Karpas-422 (cell line): Measurements from ENCODE around the gene PRKCQ. TPM values are rescaled to one million over a fixed set of nuclear protein-coding genes. Genes with fewer than 3 reads are reported as not detected.

Experiments used
- DNase-seq: peaks from one replicate; pipeline ENCODE4 v3.0.0-alpha.2; 2015
- H2AFZ ChIP-seq: fragments of 200-600 bp; sonication (generic); 2 replicates; pipeline ENCODE4 v1.6.1; 2014; ENCODE audit warnings: antibody characterized with exemption, low read length, mixed read lengths
- H3K27ac ChIP-seq: fragments of 200-600 bp; sonication (generic); 2 replicates; pipeline ENCODE4 v1.5.1; 2014; ENCODE audit warnings: mild to moderate bottlenecking, low read length, moderate library complexity
- H3K27me3 ChIP-seq: fragments of 200-600 bp; sonication (generic); 2 replicates; pipeline ENCODE4 v1.6.1; 2014; ENCODE audit warnings: low read length, mixed read lengths
- H3K36me3 ChIP-seq: fragments of 200-600 bp; sonication (generic); 2 replicates; pipeline ENCODE4 v1.6.1; 2014; ENCODE audit warnings: low read length, mixed read lengths; ENCODE audit not compliant: insufficient read depth
- H3K4me1 ChIP-seq: fragments of 200-600 bp; sonication (generic); 2 replicates; pipeline ENCODE4 v1.6.1; 2014; ENCODE audit warnings: mild to moderate bottlenecking, low read length, mixed read lengths
- H3K4me2 ChIP-seq: fragments of 200-600 bp; sonication (generic); 2 replicates; pipeline ENCODE4 v1.6.1; 2014; ENCODE audit warnings: low read length, low read depth, mild to moderate bottlenecking; ENCODE audit not compliant: poor library complexity, severe bottlenecking
- H3K4me3 ChIP-seq: fragments of 200-600 bp; sonication (generic); 2 replicates; pipeline ENCODE4 v1.5.1; 2014; ENCODE audit warnings: mild to moderate bottlenecking, antibody characterized with exemption, low read length, mixed read lengths
- H3K79me2 ChIP-seq: fragments of 200-600 bp; sonication (generic); 2 replicates; pipeline ENCODE4 v1.6.1; 2014; ENCODE audit warnings: mild to moderate bottlenecking, low read length, mixed read lengths
- H3K9ac ChIP-seq: fragments of 200-600 bp; sonication (generic); 2 replicates; pipeline ENCODE4 v1.6.0; 2014; ENCODE audit warnings: low read length
- H3K9me2 ChIP-seq: fragments of 200-600 bp; sonication (generic), shearing (Covaris generic); replicated peaks from 2 replicates; pipeline ENCODE4 v1.6.0; 2014; ENCODE audit warnings: mild to moderate bottlenecking, low read length, moderate library complexity; ENCODE audit not compliant: insufficient read depth
- H3K9me3 ChIP-seq: fragments of 300-700, 200-600 bp; sonication (generic); 2 replicates; pipeline ENCODE4 v1.6.1; 2014; ENCODE audit warnings: low read length, mixed read lengths
- H4K20me1 ChIP-seq: fragments of 200-600 bp; sonication (generic); 2 replicates; pipeline ENCODE4 v1.6.1; 2014; ENCODE audit warnings: mild to moderate bottlenecking, antibody characterized with exemption, low read length, low read depth; ENCODE audit not compliant: insufficient read depth
- total RNA-seq: library from RNA; depleted of rRNA; stranded (reverse); fragments of >200 nt; shearing (Covaris generic); gene quantifications from 2 replicates; pipeline ENCODE4 v1.2.3, GENCODE V29; 2014; ENCODE audit warnings: low replicate concordance

PRKCQ gene
- total RNA-seq, 1 experiment from 2014 or later, result not detected

DNA sequence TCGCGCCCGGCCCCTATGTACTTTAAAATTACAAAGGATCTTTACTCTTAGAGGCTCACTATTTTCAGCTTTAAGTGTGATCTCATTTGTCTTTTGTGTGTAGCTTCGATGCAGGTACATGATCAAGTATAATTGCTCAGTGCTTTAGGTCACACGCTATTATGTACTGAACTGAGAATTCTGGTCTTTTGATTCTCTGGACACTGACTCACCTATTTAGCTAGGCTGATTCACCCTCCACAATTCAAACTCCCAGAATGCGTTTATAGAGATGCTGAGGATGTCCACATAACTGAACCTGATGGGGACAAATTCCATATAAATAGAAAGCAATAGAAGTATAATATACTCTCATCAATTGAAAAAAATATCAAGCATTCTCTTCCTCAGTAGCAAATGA is 57.8 kb downstream of the PRKCQ start:
- H3K79me2 ChIP-seq, result no peaks in the 10 kb centered on the region
- no peak overlapping the region for H3K9ac ChIP-seq
- no peak overlapping the region for H3K4me2 ChIP-seq
- H4K20me1 ChIP-seq, result no peaks in the 10 kb centered on the region
- no peak for DNase-seq
- no peaks in the 10 kb centered on the region for H3K9me2 ChIP-seq
- no peak overlapping the region for H2AFZ ChIP-seq
- H3K4me1 ChIP-seq, result no peaks in the 10 kb centered on the region
- H3K36me3 ChIP-seq, result no peaks in the 10 kb centered on the region
- no peaks in the 10 kb centered on the region for H3K9me3 ChIP-seq
- no peak overlapping the region for H3K27ac ChIP-seq
- H3K4me3 ChIP-seq, result no peak overlapping the region
- H3K27me3 ChIP-seq, result no peaks in the 10 kb centered on the region

- H3K79me2 ChIP-seq, result no peaks in the 10 kb centered on the region
- no peaks in the 10 kb centered on the region for H3K4me1 ChIP-seq
These were observed 59.9 kb downstream of the PRKCQ start for GRCh38 chr10:6520138-6520537.

DNA sequence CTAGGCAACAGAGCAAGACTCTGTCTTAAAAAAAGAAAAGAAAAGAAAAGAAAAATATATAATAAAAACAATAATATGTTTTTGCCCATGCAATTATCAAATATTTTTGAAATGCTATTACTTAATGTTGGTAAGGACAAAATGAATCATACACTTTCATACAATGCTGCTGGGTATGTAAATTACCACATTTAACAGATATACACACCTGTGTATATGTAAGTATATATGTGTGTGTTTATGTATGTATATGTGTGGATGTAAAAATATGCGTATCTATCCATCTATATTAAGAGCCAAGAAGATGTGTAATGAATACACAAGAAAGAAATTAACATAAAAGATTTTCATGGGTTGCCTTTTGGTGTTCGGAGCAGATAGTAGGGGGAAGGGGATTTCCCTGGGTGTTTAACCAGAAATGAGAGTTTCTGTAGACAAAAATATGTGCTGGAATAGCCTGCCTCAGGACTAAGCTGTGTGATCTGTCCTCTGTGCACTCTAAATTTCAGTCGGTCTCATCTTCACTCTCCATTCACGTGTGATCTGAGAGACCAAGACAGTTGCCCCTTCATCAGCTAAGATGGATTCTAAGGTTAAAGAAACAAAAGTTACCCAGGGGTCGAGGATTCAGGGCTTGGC is 61.2 kb downstream of the PRKCQ start:
- no peak overlapping the region for H3K27ac ChIP-seq

More at GRCh38 chr10:6520138-6520537, 59.9 kb downstream of the PRKCQ start:
- H3K4me3 ChIP-seq, result no peak overlapping the region
- H3K36me3 ChIP-seq, result no peaks in the 10 kb centered on the region
- no peaks in the 10 kb centered on the region for H3K9me2 ChIP-seq
- H3K27me3 ChIP-seq, result no peaks in the 10 kb centered on the region
- H3K4me2 ChIP-seq, result no peak overlapping the region
- H3K9ac ChIP-seq, result no peak overlapping the region
- DNase-seq, result no peak
- H3K9me3 ChIP-seq, result no peaks in the 10 kb centered on the region
- no peak overlapping the region for H2AFZ ChIP-seq
- H4K20me1 ChIP-seq, result no peaks in the 10 kb centered on the region
- no peak overlapping the region for H3K27ac ChIP-seq

DNA sequence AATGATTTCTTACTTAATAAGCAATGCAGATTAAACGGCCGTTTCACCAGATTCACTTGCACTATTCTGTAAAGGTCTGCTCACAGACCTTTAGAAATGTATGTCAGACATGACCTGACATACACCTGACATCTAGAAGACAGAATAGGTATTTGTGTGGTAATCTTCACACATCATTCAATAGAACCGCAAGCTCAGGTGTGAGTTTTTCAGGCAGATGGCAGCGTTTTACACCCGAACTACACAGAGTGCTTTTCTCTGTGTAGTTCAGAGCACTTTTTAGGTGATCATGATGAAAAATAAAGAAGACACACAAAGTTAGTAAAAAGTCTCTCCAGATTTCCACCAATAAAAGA is 63.2 kb downstream of the PRKCQ start:
- no peak overlapping the region for H3K27ac ChIP-seq
- H3K27me3 ChIP-seq, result no peaks in the 10 kb centered on the region
- no peak overlapping the region for H2AFZ ChIP-seq
- H3K4me1 ChIP-seq, result no peaks in the 10 kb centered on the region
- no peak overlapping the region for H3K9ac ChIP-seq
- no peak overlapping the region for H3K4me3 ChIP-seq
- no peaks in the 10 kb centered on the region for H3K9me2 ChIP-seq
- no peaks in the 10 kb centered on the region for H3K79me2 ChIP-seq
- no peaks in the 10 kb centered on the region for H3K36me3 ChIP-seq
- H4K20me1 ChIP-seq, result no peaks in the 10 kb centered on the region
- no peaks in the 10 kb centered on the region for H3K9me3 ChIP-seq
- no peak overlapping the region for H3K4me2 ChIP-seq
- DNase-seq, result no peak

More for the DNA sequence above, 61.2 kb downstream of the PRKCQ start:
- Histone ChIP-seq H3K4me3 (no peak overlapping the region), H3K4me2 (no peak overlapping the region), H3K4me1 (no peaks in the 10 kb centered on the region), H3K9ac (no peak overlapping the region), H3K79me2 (no peaks in the 10 kb centered on the region), H3K9me3 (no peaks in the 10 kb centered on the region), H3K9me2 (no peaks in the 10 kb centered on the region), H3K27me3 (no peaks in the 10 kb centered on the region), H3K36me3 (no peaks in the 10 kb centered on the region), H4K20me1 (no peaks in the 10 kb centered on the region), H2AFZ (no peak overlapping the region)
- DNase-seq, result no peak

- no peaks in the 10 kb centered on the region for H3K79me2 ChIP-seq
- no peak overlapping the region for H3K9ac ChIP-seq
- no peak overlapping the region for H3K4me2 ChIP-seq
- H4K20me1 ChIP-seq, result no peaks in the 10 kb centered on the region
- H3K4me3 ChIP-seq, result no peak overlapping the region
- no peak overlapping the region for H2AFZ ChIP-seq
- H3K27ac ChIP-seq, result no peak overlapping the region
- H3K36me3 ChIP-seq, result no peaks in the 10 kb centered on the region
- DNase-seq, result no peak
- H3K27me3 ChIP-seq, result no peaks in the 10 kb centered on the region
- no peaks in the 10 kb centered on the region for H3K4me1 ChIP-seq
- H3K9me2 ChIP-seq, result no peaks in the 10 kb centered on the region
- no peaks in the 10 kb centered on the region for H3K9me3 ChIP-seq
These were observed 63.7 kb downstream of the PRKCQ start for GRCh38 chr10:6516281-6516928.

GRCh38 chr10:6514844-6515780 is 65.0 kb downstream of the PRKCQ start:
- Histone ChIP-seq H4K20me1 (no peaks in the 10 kb centered on the region), H3K4me1 (no peaks in the 10 kb centered on the region), H3K9ac (no peak overlapping the region)

GRCh38 chr10:6514180-6514579 is 65.9 kb downstream of the PRKCQ start:
- no peaks in the 10 kb centered on the region for H3K36me3 ChIP-seq
- DNase-seq, result no peak

More at GRCh38 chr10:6514844-6515780, 65.0 kb downstream of the PRKCQ start:
- Histone ChIP-seq H3K9me2 (no peaks in the 10 kb centered on the region), H3K27me3 (no peaks in the 10 kb centered on the region), H3K27ac (no peak overlapping the region), H3K79me2 (no peaks in the 10 kb centered on the region), H3K4me3 (no peak overlapping the region), H2AFZ (no peak overlapping the region), H3K4me2 (no peak overlapping the region), H3K36me3 (no peaks in the 10 kb centered on the region), H3K9me3 (no peaks in the 10 kb centered on the region)
- no peak for DNase-seq

GRCh38 chr10:6513476-6513875 is 66.6 kb downstream of the PRKCQ start:
- Histone ChIP-seq H4K20me1 (no peaks in the 10 kb centered on the region), H3K9ac (no peak overlapping the region), H2AFZ (no peak overlapping the region), H3K36me3 (no peaks in the 10 kb centered on the region), H3K4me3 (no peak overlapping the region), H3K9me2 (no peaks in the 10 kb centered on the region), H3K79me2 (no peaks in the 10 kb centered on the region), H3K4me1 (no peaks in the 10 kb centered on the region), H3K4me2 (no peak overlapping the region), H3K27me3 (no peaks in the 10 kb centered on the region), H3K27ac (no peak overlapping the region), H3K9me3 (no peaks in the 10 kb centered on the region)
- DNase-seq, result no peak

More at GRCh38 chr10:6514180-6514579, 65.9 kb downstream of the PRKCQ start:
- no peaks in the 10 kb centered on the region for H4K20me1 ChIP-seq
- H3K4me3 ChIP-seq, result no peak overlapping the region
- H3K4me1 ChIP-seq, result no peaks in the 10 kb centered on the region
- H3K27me3 ChIP-seq, result no peaks in the 10 kb centered on the region
- no peaks in the 10 kb centered on the region for H3K9me3 ChIP-seq
- H3K4me2 ChIP-seq, result no peak overlapping the region
- no peaks in the 10 kb centered on the region for H3K9me2 ChIP-seq
- H2AFZ ChIP-seq, result no peak overlapping the region
- H3K27ac ChIP-seq, result no peak overlapping the region
- H3K9ac ChIP-seq, result no peak overlapping the region
- H3K79me2 ChIP-seq, result no peaks in the 10 kb centered on the region
